Neural progenitor cell (in vitro differentiated cells): Measurements from ENCODE around the gene PCNP. TPM values are rescaled to one million over a fixed set of nuclear protein-coding genes. Genes with fewer than 3 reads are reported as not detected.
"Not testable (repeated sequence)": the region's sequence is repeated elsewhere in the genome, so short reads cannot be mapped to it uniquely, and the experiment has no call there.

ENCODE experiments used
- DNase-seq: peaks from one replicate; pipeline ENCODE4 v3.0.0-alpha.2; 2016; ENCODE audit warnings: low spot score
- H2AFZ ChIP-seq: fragments of 200-600 bp; sonication (generic); replicated peaks from 2 replicates; pipeline ENCODE4 v1.6.1; 2016; ENCODE audit warnings: antibody characterized with exemption
- H3F3A ChIP-seq: fragments of 200-600 bp; sonication (generic); 2 replicates; pipeline ENCODE4 v1.6.1; 2016; ENCODE audit warnings: antibody characterized with exemption, low read depth
- H3K27ac ChIP-seq: fragments of 200-600 bp; sonication (generic); 2 replicates; pipeline ENCODE4 v1.5.1; 2016; ENCODE audit warnings: mild to moderate bottlenecking
- H3K27me3 ChIP-seq: fragments of 200-600 bp; sonication (generic); 2 replicates; pipeline ENCODE4 v1.6.1; 2016; ENCODE audit warnings: mild to moderate bottlenecking, moderate library complexity
- H3K36me3 ChIP-seq: fragments of 200-600 bp; sonication (generic); 2 replicates; pipeline ENCODE4 v1.5.1; 2016
- H3K4me1 ChIP-seq: fragments of 200-600 bp; sonication (generic); 2 replicates; pipeline ENCODE4 v1.6.1; 2016; ENCODE audit warnings: mixed run types
- H3K4me2 ChIP-seq: fragments of 200-600 bp; sonication (generic); 2 replicates; pipeline ENCODE4 v1.6.1; 2016
- H3K4me3 ChIP-seq: fragments of 200-600 bp; sonication (generic); 2 replicates; pipeline ENCODE4 v1.5.1; 2016
- H3K79me2 ChIP-seq: fragments of 200-600 bp; sonication (generic); 2 replicates; pipeline ENCODE4 v1.6.1; 2016; ENCODE audit warnings: low read depth
- H3K9ac ChIP-seq: fragments of 200-600 bp; sonication (generic); 2 replicates; pipeline ENCODE4 v1.6.1; 2016
- H3K9me3 ChIP-seq: fragments of 200-600 bp; sonication (generic); 2 replicates; pipeline ENCODE4 v1.5.1; 2016; ENCODE audit warnings: low read depth
- H4K20me1 ChIP-seq: fragments of 200-600 bp; sonication (generic); 2 replicates; pipeline ENCODE4 v1.6.1; 2016; ENCODE audit warnings: low read depth
- H3K27ac Mint-ChIP-seq: 3 replicates; pipeline ENCODE4 v1.8.0; 2021; ENCODE audit warnings: mixed read lengths
- H3K27me3 Mint-ChIP-seq: 2 replicates; pipeline ENCODE4 v1.8.0; 2022; ENCODE audit warnings: low read depth, mild to moderate bottlenecking, inconsistent platforms, moderate library complexity, mixed read lengths; ENCODE audit not compliant: insufficient read depth
- H3K36me3 Mint-ChIP-seq: 3 replicates; pipeline ENCODE4 v1.8.0; 2021; ENCODE audit warnings: mixed read lengths
- H3K4me1 Mint-ChIP-seq: 3 replicates; pipeline ENCODE4 v1.8.0; 2021; ENCODE audit warnings: mixed read lengths
- H3K4me3 Mint-ChIP-seq: 3 replicates; pipeline ENCODE4 v1.8.0; 2021; ENCODE audit warnings: mild to moderate bottlenecking, moderate library complexity, mixed read lengths
- H3K9me3 Mint-ChIP-seq: 3 replicates; pipeline ENCODE4 v1.8.0; 2020; ENCODE audit warnings: mixed read lengths
- CTCF ChIP-seq: fragments of 200-600 bp; sonication (generic); IDR thresholded peaks from 2 replicates; pipeline ENCODE4 v1.5.1; 2017; ENCODE audit warnings: antibody characterized with exemption, mild to moderate bottlenecking
- EZH2 ChIP-seq: fragments of 200-600 bp; sonication (generic); IDR thresholded peaks from 2 replicates; pipeline ENCODE4 v1.6.1; 2017; ENCODE audit warnings: antibody characterized with exemption, mild to moderate bottlenecking, moderate library complexity
- EZH2phosphoT487 ChIP-seq: fragments of 200-600 bp; sonication (generic); IDR thresholded peaks from 2 replicates; pipeline ENCODE4 v1.6.1; 2017; ENCODE audit warnings: antibody characterized with exemption
- total RNA-seq: library from RNA; depleted of rRNA; stranded (reverse); fragments of >200 nt; gene quantifications from 2 replicates; pipeline ENCODE4 v1.2.3, GENCODE V29; 2015; ENCODE audit warnings: low replicate concordance

PCNP gene
- total RNA-seq, 1 donor from 2014 or later = 248 TPM

- TF ChIP-seq EZH2phosphoT487 (no peak), CTCF (no peak), EZH2 (no peak)
- no peak overlapping the region for H3K9ac ChIP-seq
- peaks cover 3% of the 10 kb centered on the region for H3K27me3 Mint-ChIP-seq
Observed at GRCh38 chr3:101548527-101549105, 25.4 kb upstream of the PCNP start.

GRCh38 chr3:101549473-101549872, 24.5 kb upstream of the PCNP start:
- H3K27me3 ChIP-seq = no peaks in the 10 kb centered on the region
- no peaks in the 10 kb centered on the region for H3K4me1 ChIP-seq
- H3K36me3 Mint-ChIP-seq = no peaks in the 10 kb centered on the region
- TF ChIP-seq CTCF (no peak), EZH2phosphoT487 (no peak), EZH2 (no peak)
- H3K4me3 Mint-ChIP-seq = no peak overlapping the region
- H3K9me3 ChIP-seq = no peaks in the 10 kb centered on the region
- no peak overlapping the region for H3K4me3 ChIP-seq
- no peak overlapping the region for H2AFZ ChIP-seq
- H4K20me1 ChIP-seq = no peaks in the 10 kb centered on the region
- no peak for DNase-seq
- H3K4me2 ChIP-seq = no peak overlapping the region
- no peaks in the 10 kb centered on the region for H3K79me2 ChIP-seq
- H3K9me3 Mint-ChIP-seq = peaks cover 13% of the 10 kb centered on the region
- no peak overlapping the region for H3K27ac Mint-ChIP-seq
- no peaks in the 10 kb centered on the region for H3K36me3 ChIP-seq
- H3K4me1 Mint-ChIP-seq = no peaks in the 10 kb centered on the region
- peaks cover 3% of the 10 kb centered on the region for H3K27me3 Mint-ChIP-seq
- H3F3A ChIP-seq = no peaks in the 10 kb centered on the region
- no peak overlapping the region for H3K9ac ChIP-seq
- H3K27ac ChIP-seq = no peak overlapping the region

More at GRCh38 chr3:101548527-101549105, 25.4 kb upstream of the PCNP start:
- Mint-ChIP-seq H3K9me3 (peaks cover 13% of the 10 kb centered on the region), H3K36me3 (no peaks in the 10 kb centered on the region), H3K27ac (no peak overlapping the region), H3K4me3 (no peak overlapping the region), H3K4me1 (no peaks in the 10 kb centered on the region)
- no peak for DNase-seq
- Histone ChIP-seq H3K27ac (no peak overlapping the region), H2AFZ (no peak overlapping the region), H3K79me2 (no peaks in the 10 kb centered on the region), H3K27me3 (no peaks in the 10 kb centered on the region), H3K4me2 (no peak overlapping the region), H3K4me1 (no peaks in the 10 kb centered on the region), H3K9me3 (no peaks in the 10 kb centered on the region), H4K20me1 (no peaks in the 10 kb centered on the region), H3F3A (no peaks in the 10 kb centered on the region), H3K4me3 (no peak overlapping the region), H3K36me3 (no peaks in the 10 kb centered on the region)

GRCh38 chr3:101551359-101552081, 22.5 kb upstream of the PCNP start:
- H3K27me3 ChIP-seq, H3K4me1 Mint-ChIP-seq, H3K4me3 ChIP-seq, H3K4me2 ChIP-seq, H3F3A ChIP-seq, H3K4me3 Mint-ChIP-seq, H2AFZ ChIP-seq, H3K9me3 ChIP-seq, H3K4me1 ChIP-seq, H3K27me3 Mint-ChIP-seq, H3K36me3 Mint-ChIP-seq, H3K9ac ChIP-seq, H3K27ac Mint-ChIP-seq, H4K20me1 ChIP-seq, H3K79me2 ChIP-seq, H3K36me3 ChIP-seq, H3K27ac ChIP-seq, DNase-seq: not testable (repeated sequence)
- H3K9me3 Mint-ChIP-seq = peaks cover 13% of the 10 kb centered on the region

GRCh38 chr3:101553381-101553780, 20.6 kb upstream of the PCNP start:
- H3K36me3 Mint-ChIP-seq, H3K4me2 ChIP-seq, H3K79me2 ChIP-seq, H3K27me3 ChIP-seq, H3K27ac Mint-ChIP-seq, H2AFZ ChIP-seq, DNase-seq, H4K20me1 ChIP-seq, H3K9ac ChIP-seq, H3K4me1 Mint-ChIP-seq, H3K9me3 ChIP-seq, H3K4me1 ChIP-seq, H3K36me3 ChIP-seq, H3F3A ChIP-seq, H3K27ac ChIP-seq, H3K27me3 Mint-ChIP-seq, H3K4me3 ChIP-seq, H3K4me3 Mint-ChIP-seq: not testable (repeated sequence)
- H3K9me3 Mint-ChIP-seq = peaks cover 13% of the 10 kb centered on the region
